HG03521 (cell line): ENCODE results near the gene NMB.

Source experiments
- ATAC-seq: cut with Tn5 transposase; IDR thresholded peaks from one replicate; pipeline ENCODE4 v1.9.1; 2021; ENCODE audit warnings: mild to moderate bottlenecking, moderate library complexity; ENCODE audit not compliant: unreplicated experiment

The NMB gene

DNA sequence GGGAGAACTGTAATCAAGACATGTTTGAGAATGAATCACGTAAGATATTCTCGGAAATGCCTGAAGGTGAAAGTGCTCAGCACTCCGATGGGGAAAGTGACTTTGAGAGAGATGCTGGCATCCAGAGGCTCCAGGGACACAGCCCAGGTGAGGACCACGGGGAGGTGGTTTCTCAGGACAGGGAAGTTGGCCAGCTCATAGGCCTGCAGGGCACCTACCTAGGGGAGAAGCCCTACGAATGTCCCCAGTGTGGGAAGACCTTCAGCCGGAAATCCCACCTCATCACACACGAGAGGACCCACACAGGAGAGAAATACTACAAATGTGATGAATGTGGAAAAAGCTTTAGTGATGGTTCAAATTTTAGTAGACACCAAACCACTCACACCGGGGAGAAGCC, 37.4 kb downstream of the NMB start:
- ATAC-seq, result no peak

DNA sequence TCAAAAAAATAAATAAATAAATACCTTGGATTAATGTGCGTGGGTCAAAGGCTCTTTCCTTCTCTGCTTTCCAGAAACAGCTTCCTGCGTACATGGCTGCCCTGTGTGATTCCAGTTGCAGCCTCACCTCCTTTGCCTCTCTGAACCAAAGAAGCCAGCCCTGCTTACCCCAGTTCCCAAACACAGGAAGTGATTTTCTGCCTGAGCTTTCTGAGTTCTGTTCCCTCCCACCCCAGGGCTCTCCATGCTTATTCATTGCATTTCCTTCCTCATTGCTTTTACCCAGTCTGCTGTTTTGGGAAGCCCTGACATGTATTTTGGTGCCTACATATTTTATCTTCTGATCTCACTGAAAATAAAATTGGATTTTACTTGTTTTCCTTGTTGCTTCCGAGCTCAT, 41.8 kb downstream of the NMB start:
- no peak for ATAC-seq

GRCh38 chr15:84611631-84612030, 46.4 kb downstream of the NMB start:
- ATAC-seq, result no peak

- ATAC-seq, result no peak
These were observed 48.0 kb downstream of the NMB start for GRCh38 chr15:84609818-84610525.

DNA sequence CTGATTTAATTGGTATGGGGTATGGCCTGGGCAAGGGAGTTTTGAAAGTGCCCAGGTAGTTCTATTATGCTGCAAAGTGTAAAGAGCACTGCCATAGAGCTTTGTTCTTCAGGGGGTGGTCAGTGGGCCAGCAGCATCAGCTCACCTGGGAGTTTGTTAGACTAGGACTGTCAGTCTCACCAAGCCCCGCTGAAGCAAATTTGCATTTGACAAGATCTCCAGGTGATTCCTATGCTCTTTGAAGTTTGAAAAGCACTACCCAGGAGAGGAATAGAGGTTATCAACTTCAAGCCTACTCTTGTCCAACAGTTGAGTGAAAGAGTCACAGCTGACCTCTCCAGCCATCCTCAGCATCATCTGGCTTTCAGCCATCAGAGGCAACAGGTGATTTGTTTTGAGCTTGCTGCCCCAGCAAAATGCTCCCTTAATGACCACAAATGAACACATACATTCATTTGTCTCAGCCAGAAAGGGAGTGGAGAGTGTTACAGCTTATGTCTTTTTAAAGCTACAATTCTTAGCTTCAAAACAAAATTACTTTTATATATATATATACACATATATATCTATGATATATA, 49.2 kb downstream of the NMB start:
- no peak for ATAC-seq

GRCh38 chr15:84606653-84607120, 51.3 kb downstream of the NMB start:
- ATAC-seq, result no peak

- no peak for ATAC-seq
These were observed 52.5 kb downstream of the NMB start for GRCh38 chr15:84605554-84605882.
